GM12878 (cell line): ENCODE data around the gene IGFLR1.

Source experiments
- POLR2A ChIP-seq: IDR thresholded peaks from 2 replicates; pipeline ENCODE4 v1.6.1; 2011; ENCODE audit warnings: low read depth, mild to moderate bottlenecking, low read length
- RAD51 ChIP-seq: fragments of 450-650 bp; IDR thresholded peaks from 2 replicates; pipeline ENCODE4 v1.6.1; 2016; ENCODE audit warnings: moderate library complexity, mild to moderate bottlenecking, inconsistent platforms

- TF ChIP-seq RAD51, result no peak
- no peak for TF ChIP-seq POLR2A
Observed at GRCh38 chr19:35751839-35752745, 9.8 kb upstream of the IGFLR1 start.
